Activated B cell treated with CpG ODN at 0.5 μM for 24 hours (primary cell): ENCODE measurements around the gene MRPL19. TPM values are rescaled to one million over a fixed set of nuclear protein-coding genes. Genes with fewer than 3 reads are reported as not detected.
A peak's percentile ranks its signal among the peaks of the same experiment; 100 is the strongest.

Source experiments
- ATAC-seq: fragments of 200-7000 bp; cut with Tn5 transposase; one replicate; pipeline ENCODE4 v1.10.0; 2021; ENCODE audit warnings: low read depth, mild to moderate bottlenecking, moderate library complexity
- CTCF ChIA-PET: fragments of 350-600 bp; sonication (Branson Sonifier 250); formaldehyde crosslinking; loops from one replicate; lab custom pipeline; 2021; ENCODE audit warnings: antibody characterized with exemption; lab: Charles Lee
- POLR2A ChIA-PET: fragments of 350-600 bp; sonication (Branson Sonifier 250); formaldehyde crosslinking; loops from one replicate; lab custom pipeline; 2021; ENCODE audit warnings: antibody characterized with exemption; lab: Charles Lee
- DNase-seq: peaks from one replicate; pipeline ENCODE4 v3.0.0; 2022
- H3K27ac Mint-ChIP-seq: one replicate; pipeline ENCODE4 v1.8.0; 2020; ENCODE audit warnings: mixed read lengths
- H3K27me3 Mint-ChIP-seq: one replicate; pipeline ENCODE4 v1.8.0; 2021; ENCODE audit warnings: mixed read lengths
- H3K36me3 Mint-ChIP-seq: one replicate; pipeline ENCODE4 v1.8.0; 2021; ENCODE audit warnings: low read depth, mixed read lengths
- H3K4me1 Mint-ChIP-seq: one replicate; pipeline ENCODE4 v1.8.0; 2021; ENCODE audit warnings: mixed read lengths
- H3K4me3 Mint-ChIP-seq: one replicate; pipeline ENCODE4 v1.8.0; 2020; ENCODE audit warnings: mild to moderate bottlenecking, mixed read lengths
- H3K9me3 Mint-ChIP-seq: one replicate; pipeline ENCODE4 v1.8.0; 2020; ENCODE audit warnings: mixed read lengths
- CTCF ChIP-seq: fragments of 200-600 bp; IDR thresholded peaks from one replicate; pipeline ENCODE4 v1.8.0; 2022; ENCODE audit warnings: antibody characterized with exemption, mild to moderate bottlenecking
- intact Hi-C: fragments of 100-400 bp; cut with micrococcal nuclease; formaldehyde crosslinking; loops from one replicate; pipeline ENCODE4 v1.15.1; 2024
- total RNA-seq: library from RNA; stranded (reverse); gene quantifications from 2 replicates; pipeline ENCODE4 v1.2.3, GENCODE V29; 2022

Gene MRPL19
- total RNA-seq, 1 donor from 2014 or later = 39.6 TPM

GRCh38 chr2:75609334-75609689 is 37.3 kb upstream of the MRPL19 start:
- Mint-ChIP-seq H3K4me3 (no peak overlapping the region), H3K4me1 (no peaks in the 10 kb centered on the region), H3K9me3 (no peaks in the 10 kb centered on the region), H3K27me3 (peaks cover 59% of the 10 kb centered on the region), H3K27ac (no peak overlapping the region), H3K36me3 (no peaks in the 10 kb centered on the region)
- POLR2A ChIA-PET = interaction anchor here (1.2 kb wide), 1 partner anchor 690 kb away, joined by 3 read pairs; no protein-coding TSS in a partner anchor
- DNase-seq (no peak), ATAC-seq (no peak)
- CTCF ChIA-PET = interaction anchor here (0.7 to 2.6 kb wide), 7 partner anchors 9 to 690 kb away, joined by 3 to 14 read pairs (median 6); partner anchors contain the start of gene TACR1
- TF ChIP-seq CTCF = peak; percentile 16
- intact Hi-C loops = loop anchor here (1.0 to 10.0 kb wide), 8 partner anchors 145 to 919 kb away; partner anchors contain the start of gene TACR1

GRCh38 chr2:75609937-75610508 is 36.6 kb upstream of the MRPL19 start:
- DNase-seq = no peak
- Mint-ChIP-seq H3K4me1 (no peaks in the 10 kb centered on the region), H3K27me3 (peaks cover 55% of the 10 kb centered on the region), H3K36me3 (no peaks in the 10 kb centered on the region), H3K9me3 (no peaks in the 10 kb centered on the region), H3K4me3 (no peak overlapping the region), H3K27ac (no peak overlapping the region)
- intact Hi-C loops = loop anchor here (1.0 to 10.0 kb wide), 8 partner anchors 145 to 920 kb away; partner anchors contain the start of gene TACR1
- CTCF ChIA-PET = interaction anchor here (1.3 to 2.6 kb wide), 2 partner anchors 410 to 690 kb away, joined by 4 to 14 read pairs; partner anchors contain the start of gene TACR1
- POLR2A ChIA-PET = no interaction called here
- no peak for TF ChIP-seq CTCF
- no peak for ATAC-seq

GRCh38 chr2:75610671-75611070 is 35.9 kb upstream of the MRPL19 start:
- no peak overlapping the region for H3K27ac Mint-ChIP-seq
- ChIA-PET CTCF (interaction anchor here (1.3 kb wide), 1 partner anchor 691 kb away, joined by 4 read pairs; no protein-coding TSS in a partner anchor), POLR2A (no interaction called here)
- ATAC-seq (no peak), DNase-seq (no peak)
- intact Hi-C loops = no loop called here
- H3K27me3 Mint-ChIP-seq = peaks cover 53% of the 10 kb centered on the region
- TF ChIP-seq CTCF = no peak
- H3K9me3 Mint-ChIP-seq = no peaks in the 10 kb centered on the region
- no peaks in the 10 kb centered on the region for H3K4me1 Mint-ChIP-seq
- H3K36me3 Mint-ChIP-seq = no peaks in the 10 kb centered on the region
- H3K4me3 Mint-ChIP-seq = no peak overlapping the region

GRCh38 chr2:75612108-75612861 is 34.3 kb upstream of the MRPL19 start:
- Mint-ChIP-seq H3K27ac (no peak overlapping the region), H3K4me1 (no peaks in the 10 kb centered on the region), H3K9me3 (no peaks in the 10 kb centered on the region), H3K4me3 (no peak overlapping the region), H3K27me3 (peaks cover 40% of the 10 kb centered on the region), H3K36me3 (no peaks in the 10 kb centered on the region)
- ATAC-seq = no peak
- ChIA-PET POLR2A (no interaction called here), CTCF (interaction anchor here (0.7 kb wide), 1 partner anchor 22 kb away, joined by 3 read pairs; no protein-coding TSS in a partner anchor)
- intact Hi-C loops = no loop called here
- no peak for DNase-seq
- TF ChIP-seq CTCF = no peak

- TF ChIP-seq CTCF = no peak
- Mint-ChIP-seq H3K4me3 (no peak overlapping the region), H3K27me3 (peaks cover 36% of the 10 kb centered on the region), H3K4me1 (no peaks in the 10 kb centered on the region), H3K36me3 (no peaks in the 10 kb centered on the region), H3K9me3 (no peaks in the 10 kb centered on the region), H3K27ac (no peak overlapping the region)
- POLR2A ChIA-PET = no interaction called here
- intact Hi-C loops = no loop called here
- DNase-seq (no peak), ATAC-seq (no peak)
- CTCF ChIA-PET = interaction anchor here (0.7 to 1.5 kb wide), 2 partner anchors 15 to 22 kb away, joined by 3 read pairs; no protein-coding TSS in a partner anchor
These were observed 33.7 kb upstream of the MRPL19 start for GRCh38 chr2:75612862-75613243.
